ENCODE data around the gene ICA1.

DNA sequence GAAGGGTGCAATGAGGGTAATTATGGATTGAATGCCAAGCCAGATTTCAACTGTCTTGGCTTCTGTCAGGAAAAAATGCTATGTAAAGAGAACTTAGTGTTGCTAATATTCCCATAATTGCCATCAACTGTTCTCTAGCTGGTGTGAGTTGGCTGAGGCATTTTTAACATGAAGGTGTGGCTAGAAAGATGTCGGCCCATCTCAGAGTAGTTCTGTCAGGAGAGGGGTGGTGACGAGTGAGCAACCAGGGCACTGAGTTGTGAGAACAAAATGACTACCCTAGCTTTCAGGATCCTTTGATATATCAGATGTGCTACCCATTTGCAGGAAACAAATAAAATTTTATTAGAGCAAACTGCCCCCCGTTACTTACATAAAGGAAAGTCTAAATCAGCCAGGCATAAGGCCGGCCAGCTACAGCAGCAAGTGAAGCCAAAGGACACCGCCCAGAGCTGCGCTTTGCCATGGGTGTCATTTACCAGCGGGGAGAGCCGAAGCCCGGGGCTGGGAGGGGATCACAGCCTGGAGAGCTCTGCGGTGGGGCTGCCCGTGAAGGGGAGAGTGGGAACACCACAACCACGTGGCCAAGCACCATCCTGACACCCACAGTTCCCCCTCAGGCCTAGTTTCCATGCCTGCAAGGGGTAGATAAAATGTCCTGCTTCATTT, 141.4 kb downstream of the ICA1 start:
- no peak for TF ChIP-seq POLR2AphosphoS5 (IDR thresholded peaks at IDR 0.05; ENCODE audit: insufficient read depth in 1 of 2, low read depth in 1 of 2)
- TF ChIP-seq, protein P1, sequence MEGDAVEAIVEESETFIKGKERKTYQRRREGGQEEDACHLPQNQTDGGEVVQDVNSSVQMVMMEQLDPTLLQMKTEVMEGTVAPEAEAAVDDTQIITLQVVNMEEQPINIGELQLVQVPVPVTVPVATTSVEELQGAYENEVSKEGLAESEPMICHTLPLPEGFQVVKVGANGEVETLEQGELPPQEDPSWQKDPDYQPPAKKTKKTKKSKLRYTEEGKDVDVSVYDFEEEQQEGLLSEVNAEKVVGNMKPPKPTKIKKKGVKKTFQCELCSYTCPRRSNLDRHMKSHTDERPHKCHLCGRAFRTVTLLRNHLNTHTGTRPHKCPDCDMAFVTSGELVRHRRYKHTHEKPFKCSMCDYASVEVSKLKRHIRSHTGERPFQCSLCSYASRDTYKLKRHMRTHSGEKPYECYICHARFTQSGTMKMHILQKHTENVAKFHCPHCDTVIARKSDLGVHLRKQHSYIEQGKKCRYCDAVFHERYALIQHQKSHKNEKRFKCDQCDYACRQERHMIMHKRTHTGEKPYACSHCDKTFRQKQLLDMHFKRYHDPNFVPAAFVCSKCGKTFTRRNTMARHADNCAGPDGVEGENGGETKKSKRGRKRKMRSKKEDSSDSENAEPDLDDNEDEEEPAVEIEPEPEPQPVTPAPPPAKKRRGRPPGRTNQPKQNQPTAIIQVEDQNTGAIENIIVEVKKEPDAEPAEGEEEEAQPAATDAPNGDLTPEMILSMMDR (IDR thresholded peaks at IDR 0.05) = no peak
